Measurements from ENCODE around the gene RBM33. TPM values are rescaled to one million over a fixed set of nuclear protein-coding genes. Genes with fewer than 3 reads are reported as not detected.

The RBM33 gene
- total and polyA plus RNA-seq, 10 of the 15 experiments (the other 5 are each of a cell fraction or from before 2014, with no cell fraction given): 4.7 to 67.2 (median 24.3) TPM

DNA sequence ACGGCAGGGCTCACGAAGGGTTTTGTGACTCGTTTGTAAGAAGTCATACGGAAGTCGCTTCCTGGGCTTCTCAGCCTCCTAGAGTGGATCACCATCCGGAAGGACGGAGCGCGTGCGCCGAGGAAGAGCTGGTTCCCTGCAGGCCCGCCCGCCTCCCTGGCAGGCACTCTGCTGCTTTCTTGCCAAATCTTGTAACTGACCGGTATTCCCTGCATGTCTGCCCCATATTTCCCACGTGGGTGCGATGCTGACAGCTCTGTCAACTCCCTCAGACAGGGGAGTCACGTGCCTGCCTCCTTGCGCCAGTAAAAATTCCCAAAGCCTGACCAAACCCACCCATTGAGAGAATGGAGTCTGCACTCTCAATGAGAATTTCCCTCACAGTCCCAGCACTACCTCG lies 155.1 kb downstream of the RBM33 start:
- no peak for DNase-seq (ENCODE audit: low read depth, low spot score)
- in situ Hi-C loops (cut with MboI) (loop anchor here (5.0 kb wide), 1 partner anchor 1023 kb away; no protein-coding TSS in a partner anchor), intact Hi-C loops (cut with micrococcal nuclease; ENCODE audit: unreplicated experiment) (loop anchor here (5.0 kb wide), 1 partner anchor 1018 kb away; no protein-coding TSS in a partner anchor)
- H3K79me2 ChIP-seq (ENCODE audit: control insufficient read depth, insufficient read depth, low read length): no peaks in the 10 kb centered on the region
- WGBS (ENCODE audit: insufficient coverage, insufficient replicate concordance, low lambda C conversion rate, missing lambda C conversion rate): 38% methylated on average over 19 of the region's 19 CpGs
- no peak for FAIRE-seq
- ChIA-PET CTCF (interaction anchor here (1.5 kb wide), 1 partner anchor 1024 kb away, joined by 3 read pairs; no protein-coding TSS in a partner anchor), RAD21 (ENCODE audit: unreplicated experiment) (no interaction called here), POLR2A (no interaction called here), SMC1A (ENCODE audit: uncharacterized antibody, unreplicated experiment) (no interaction called here)
- no peaks in the 10 kb centered on the region for H3K9me3 ChIP-seq (replicated peaks; ENCODE audit: control insufficient read depth, insufficient read depth, low read length)
- H3K27ac ChIP-seq (ENCODE audit: control insufficient read depth, insufficient read depth): no peak overlapping the region
- H4K20me1 ChIP-seq (ENCODE audit: control insufficient read depth, insufficient read depth): no peaks in the 10 kb centered on the region
- H3K9ac ChIP-seq (ENCODE audit: control insufficient read depth, insufficient read depth, low read length): no peak overlapping the region
- no peaks in the 10 kb centered on the region for H3K4me1 ChIP-seq (ENCODE audit: control insufficient read depth, insufficient read depth, low read length)
- peaks cover 5 to 6% of the 10 kb centered on the region in 2 experiments for H3K27me3 ChIP-seq (replicated peaks in 1 of 2; ENCODE audit: control insufficient read depth in 2 of 2, insufficient read depth in 2 of 2, low read length in 1 of 2)
- no peak overlapping the region for H2AFZ ChIP-seq (ENCODE audit: control insufficient read depth, low read depth, low read length)
- no TSS peak for BruUV-seq (replicated peaks)
- H3K36me3 ChIP-seq (ENCODE audit: control insufficient read depth in 2 of 2, insufficient read depth in 2 of 2, low read length in 1 of 2): no peaks in the 10 kb centered on the region
- no peak overlapping the region for H3K4me3 ChIP-seq
- H3K4me2 ChIP-seq (ENCODE audit: control insufficient read depth, insufficient read depth): no peak overlapping the region
- no peak for ATAC-seq
- TF ChIP-seq, protein P1, sequence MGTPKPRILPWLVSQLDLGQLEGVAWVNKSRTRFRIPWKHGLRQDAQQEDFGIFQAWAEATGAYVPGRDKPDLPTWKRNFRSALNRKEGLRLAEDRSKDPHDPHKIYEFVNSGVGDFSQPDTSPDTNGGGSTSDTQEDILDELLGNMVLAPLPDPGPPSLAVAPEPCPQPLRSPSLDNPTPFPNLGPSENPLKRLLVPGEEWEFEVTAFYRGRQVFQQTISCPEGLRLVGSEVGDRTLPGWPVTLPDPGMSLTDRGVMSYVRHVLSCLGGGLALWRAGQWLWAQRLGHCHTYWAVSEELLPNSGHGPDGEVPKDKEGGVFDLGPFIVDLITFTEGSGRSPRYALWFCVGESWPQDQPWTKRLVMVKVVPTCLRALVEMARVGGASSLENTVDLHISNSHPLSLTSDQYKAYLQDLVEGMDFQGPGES (IDR thresholded peaks at IDR 0.05): no peak
- TF ChIP-seq, protein P2, sequence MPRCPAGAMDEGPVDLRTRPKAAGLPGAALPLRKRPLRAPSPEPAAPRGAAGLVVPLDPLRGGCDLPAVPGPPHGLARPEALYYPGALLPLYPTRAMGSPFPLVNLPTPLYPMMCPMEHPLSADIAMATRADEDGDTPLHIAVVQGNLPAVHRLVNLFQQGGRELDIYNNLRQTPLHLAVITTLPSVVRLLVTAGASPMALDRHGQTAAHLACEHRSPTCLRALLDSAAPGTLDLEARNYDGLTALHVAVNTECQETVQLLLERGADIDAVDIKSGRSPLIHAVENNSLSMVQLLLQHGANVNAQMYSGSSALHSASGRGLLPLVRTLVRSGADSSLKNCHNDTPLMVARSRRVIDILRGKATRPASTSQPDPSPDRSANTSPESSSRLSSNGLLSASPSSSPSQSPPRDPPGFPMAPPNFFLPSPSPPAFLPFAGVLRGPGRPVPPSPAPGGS (IDR thresholded peaks at IDR 0.05; ENCODE audit: borderline replicate concordance, insufficient read depth, low read depth, low read length, poor library complexity, severe bottlenecking): no peak
- TF ChIP-seq, protein P3, sequence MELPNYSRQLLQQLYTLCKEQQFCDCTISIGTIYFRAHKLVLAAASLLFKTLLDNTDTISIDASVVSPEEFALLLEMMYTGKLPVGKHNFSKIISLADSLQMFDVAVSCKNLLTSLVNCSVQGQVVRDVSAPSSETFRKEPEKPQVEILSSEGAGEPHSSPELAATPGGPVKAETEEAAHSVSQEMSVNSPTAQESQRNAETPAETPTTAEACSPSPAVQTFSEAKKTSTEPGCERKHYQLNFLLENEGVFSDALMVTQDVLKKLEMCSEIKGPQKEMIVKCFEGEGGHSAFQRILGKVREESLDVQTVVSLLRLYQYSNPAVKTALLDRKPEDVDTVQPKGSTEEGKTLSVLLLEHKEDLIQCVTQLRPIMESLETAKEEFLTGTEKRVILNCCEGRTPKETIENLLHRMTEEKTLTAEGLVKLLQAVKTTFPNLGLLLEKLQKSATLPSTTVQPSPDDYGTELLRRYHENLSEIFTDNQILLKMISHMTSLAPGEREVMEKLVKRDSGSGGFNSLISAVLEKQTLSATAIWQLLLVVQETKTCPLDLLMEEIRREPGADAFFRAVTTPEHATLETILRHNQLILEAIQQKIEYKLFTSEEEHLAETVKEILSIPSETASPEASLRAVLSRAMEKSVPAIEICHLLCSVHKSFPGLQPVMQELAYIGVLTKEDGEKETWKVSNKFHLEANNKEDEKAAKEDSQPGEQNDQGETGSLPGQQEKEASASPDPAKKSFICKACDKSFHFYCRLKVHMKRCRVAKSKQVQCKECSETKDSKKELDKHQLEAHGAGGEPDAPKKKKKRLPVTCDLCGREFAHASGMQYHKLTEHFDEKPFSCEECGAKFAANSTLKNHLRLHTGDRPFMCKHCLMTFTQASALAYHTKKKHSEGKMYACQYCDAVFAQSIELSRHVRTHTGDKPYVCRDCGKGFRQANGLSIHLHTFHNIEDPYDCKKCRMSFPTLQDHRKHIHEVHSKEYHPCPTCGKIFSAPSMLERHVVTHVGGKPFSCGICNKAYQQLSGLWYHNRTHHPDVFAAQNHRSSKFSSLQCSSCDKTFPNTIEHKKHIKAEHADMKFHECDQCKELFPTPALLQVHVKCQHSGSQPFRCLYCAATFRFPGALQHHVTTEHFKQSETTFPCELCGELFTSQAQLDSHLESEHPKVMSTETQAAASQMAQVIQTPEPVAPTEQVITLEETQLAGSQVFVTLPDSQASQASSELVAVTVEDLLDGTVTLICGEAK (IDR thresholded peaks at IDR 0.05; ENCODE audit: borderline replicate concordance): no peak
- no peak for TF ChIP-seq MYC (IDR thresholded peaks at IDR 0.05; ENCODE audit: insufficient read depth, insufficient read length, insufficient replicate concordance, low read length, severe bottlenecking)
- TF ChIP-seq POLR2A (IDR thresholded peaks at IDR 0.05; ENCODE audit: low read depth, low read length): no peak
- TF ChIP-seq MTA2 (IDR thresholded peaks at IDR 0.05; ENCODE audit: low read depth): no peak
- no peak for TF ChIP-seq ZSCAN29 (IDR thresholded peaks at IDR 0.05)
- TF ChIP-seq, protein P4, sequence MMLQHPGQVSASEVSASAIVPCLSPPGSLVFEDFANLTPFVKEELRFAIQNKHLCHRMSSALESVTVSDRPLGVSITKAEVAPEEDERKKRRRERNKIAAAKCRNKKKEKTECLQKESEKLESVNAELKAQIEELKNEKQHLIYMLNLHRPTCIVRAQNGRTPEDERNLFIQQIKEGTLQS (IDR thresholded peaks at IDR 0.05; ENCODE audit: borderline replicate concordance, extremely low read depth, low read depth, low read length): no peak
- TF ChIP-seq POU2F2 (IDR thresholded peaks at IDR 0.05; ENCODE audit: borderline replicate concordance, low read depth, low read length): no peak
- no peak for TF ChIP-seq ZNF217 (IDR thresholded peaks at IDR 0.05)
- TF ChIP-seq SMAD1 (IDR thresholded peaks at IDR 0.05; ENCODE audit: low read depth, partially characterized antibody): no peak
- no peak for TF ChIP-seq RBBP5 (conservative IDR thresholded peaks at IDR 0.05)
- TF ChIP-seq MXI1 (IDR thresholded peaks at IDR 0.05; ENCODE audit: low read depth, low read length): no peak
